HG02885 (cell line): ENCODE results near the gene MOB3C.

ENCODE experiments used
- ATAC-seq: cut with Tn5 transposase; IDR thresholded peaks from one replicate; pipeline ENCODE4 v1.9.1; 2021; ENCODE audit warnings: mild to moderate bottlenecking; ENCODE audit not compliant: unreplicated experiment, poor library complexity

MOB3C gene

DNA sequence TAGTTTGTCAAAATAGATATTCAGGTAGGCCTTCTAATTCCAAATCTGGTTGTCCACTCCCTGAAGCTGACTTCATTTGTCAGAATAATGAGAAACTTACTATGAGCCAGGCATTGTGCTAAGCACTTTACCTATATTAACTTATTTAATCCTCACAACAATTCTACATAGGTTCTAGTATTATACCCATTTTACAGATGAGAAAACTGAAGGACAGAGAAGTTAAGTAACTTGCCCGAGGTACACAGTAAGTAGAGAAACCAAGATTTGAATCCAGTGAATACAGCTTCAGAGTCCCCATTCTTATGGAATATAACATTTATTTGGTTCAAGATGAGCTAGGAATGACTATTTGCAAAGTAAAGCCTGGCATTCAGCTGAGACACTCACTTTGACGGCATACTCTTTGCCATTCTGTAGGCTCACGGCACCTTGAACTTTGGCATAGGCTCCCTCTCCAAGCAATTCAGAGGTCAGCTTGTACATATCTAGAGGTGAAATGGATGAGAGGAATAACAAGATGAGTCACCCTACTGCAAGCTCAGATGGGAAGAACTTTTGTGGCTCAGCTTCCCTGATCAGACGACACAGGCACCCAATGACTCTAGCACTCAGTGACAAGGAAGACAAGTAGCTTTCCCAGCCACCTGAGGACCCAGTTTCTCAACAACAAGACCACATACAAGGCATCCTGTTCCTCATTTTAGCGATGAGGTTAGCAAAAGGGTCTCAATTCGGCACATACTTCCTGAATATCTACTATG lies 36.3 kb downstream of the MOB3C start:
- no peak for ATAC-seq

DNA sequence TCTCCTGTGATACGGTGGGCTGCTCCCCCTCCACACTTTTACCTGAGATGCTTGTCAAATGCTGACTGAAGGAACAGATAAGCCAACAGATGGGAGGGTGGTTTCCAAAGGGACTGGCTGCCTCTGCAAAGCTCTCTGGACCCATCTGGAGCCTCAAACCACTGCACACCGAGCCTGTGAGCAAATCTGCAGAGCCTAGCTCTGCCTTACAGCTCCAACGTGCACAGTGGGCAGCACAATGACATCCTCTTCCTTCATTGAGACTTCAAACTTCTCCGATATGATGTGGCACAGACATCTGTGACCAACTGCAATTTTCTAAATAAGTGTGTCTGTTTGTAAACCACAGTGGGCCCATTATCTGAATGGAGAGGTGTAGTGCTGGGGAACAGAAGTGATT lies 38.9 kb downstream of the MOB3C start:
- ATAC-seq = no peak

DNA sequence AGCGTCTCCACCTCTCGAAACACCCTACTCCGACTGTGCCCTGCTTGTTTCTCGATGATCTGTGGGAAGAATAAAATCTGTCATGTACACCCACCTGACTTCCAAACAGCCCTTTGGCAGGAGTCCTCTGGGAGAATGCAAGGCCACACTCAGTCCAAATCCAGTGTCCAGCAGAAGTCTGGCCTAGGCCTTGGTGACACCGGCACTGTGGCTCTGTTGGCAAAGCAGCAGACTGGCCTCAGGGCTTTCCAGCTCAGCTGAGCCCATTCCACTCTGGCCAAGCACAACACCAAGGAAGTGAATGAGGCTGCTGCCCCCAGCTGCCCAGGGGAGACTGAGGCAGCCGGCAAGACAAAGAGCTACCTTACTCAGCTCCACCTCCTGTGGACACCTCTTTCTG lies 40.0 kb downstream of the MOB3C start:
- ATAC-seq = no peak

DNA sequence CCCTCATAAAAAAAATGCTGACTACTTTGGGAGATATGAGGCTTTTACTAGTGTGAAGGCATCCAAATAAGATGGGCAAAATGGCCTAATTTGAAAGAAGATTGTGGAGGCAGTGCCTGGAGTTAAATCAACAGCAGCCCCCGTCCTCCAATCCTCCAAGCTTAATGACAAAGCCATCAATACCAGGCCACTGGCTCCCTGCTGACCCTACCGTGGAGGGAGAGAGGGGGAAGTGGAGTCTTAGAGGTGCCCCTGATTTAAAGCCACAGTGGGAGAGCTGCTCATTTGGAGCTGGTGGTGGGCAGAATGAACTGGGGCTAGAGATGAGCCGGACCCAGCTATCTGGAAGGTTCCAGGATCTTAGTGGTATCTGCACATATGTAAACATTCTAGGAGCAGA lies 40.8 kb downstream of the MOB3C start:
- ATAC-seq = no peak

DNA sequence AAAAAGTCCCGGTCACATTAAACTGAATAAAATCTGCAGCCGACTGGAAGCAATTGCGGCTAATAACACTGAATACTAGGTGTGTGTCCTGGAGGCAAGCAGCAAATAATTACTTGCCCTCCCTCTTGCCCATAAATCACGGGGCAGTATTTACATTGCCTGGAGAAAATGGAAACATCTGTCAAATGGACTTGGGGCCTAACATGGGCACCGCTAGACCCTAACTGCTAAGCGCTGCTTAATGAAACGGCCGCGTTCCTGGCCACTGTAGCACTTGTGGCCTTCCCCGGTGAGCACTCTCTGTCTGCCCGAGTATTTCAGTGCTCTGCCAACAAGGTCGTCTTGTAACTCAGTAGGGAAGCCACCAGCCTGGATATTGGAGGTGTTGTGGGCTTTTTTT lies 41.3 kb downstream of the MOB3C start:
- ATAC-seq = no peak

DNA sequence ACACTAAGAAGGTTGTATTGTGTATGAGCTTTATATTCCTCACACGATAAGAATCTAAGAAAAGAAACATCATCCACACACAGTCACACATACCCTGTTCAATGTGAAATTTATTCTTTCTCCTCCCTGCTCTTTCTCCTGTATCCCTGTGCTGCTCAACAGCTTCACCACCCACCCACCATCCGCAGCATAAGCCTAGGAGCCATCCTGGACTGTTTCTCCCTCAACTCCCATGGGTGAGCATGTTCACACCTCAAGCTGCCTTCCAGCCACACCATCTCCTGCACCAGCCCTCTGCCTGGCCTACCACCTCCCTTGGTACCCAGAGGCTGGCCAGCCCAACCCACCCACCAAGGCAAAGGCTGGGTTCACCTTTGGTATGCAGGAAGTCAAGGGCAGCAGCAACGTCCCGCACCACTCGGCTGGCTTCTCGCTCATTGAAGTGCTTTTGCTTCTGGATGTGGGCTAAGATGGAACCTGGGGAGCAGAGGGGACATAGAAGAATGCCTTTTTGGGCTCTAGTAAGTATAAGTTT lies 44.9 kb downstream of the MOB3C start:
- no peak for ATAC-seq

DNA sequence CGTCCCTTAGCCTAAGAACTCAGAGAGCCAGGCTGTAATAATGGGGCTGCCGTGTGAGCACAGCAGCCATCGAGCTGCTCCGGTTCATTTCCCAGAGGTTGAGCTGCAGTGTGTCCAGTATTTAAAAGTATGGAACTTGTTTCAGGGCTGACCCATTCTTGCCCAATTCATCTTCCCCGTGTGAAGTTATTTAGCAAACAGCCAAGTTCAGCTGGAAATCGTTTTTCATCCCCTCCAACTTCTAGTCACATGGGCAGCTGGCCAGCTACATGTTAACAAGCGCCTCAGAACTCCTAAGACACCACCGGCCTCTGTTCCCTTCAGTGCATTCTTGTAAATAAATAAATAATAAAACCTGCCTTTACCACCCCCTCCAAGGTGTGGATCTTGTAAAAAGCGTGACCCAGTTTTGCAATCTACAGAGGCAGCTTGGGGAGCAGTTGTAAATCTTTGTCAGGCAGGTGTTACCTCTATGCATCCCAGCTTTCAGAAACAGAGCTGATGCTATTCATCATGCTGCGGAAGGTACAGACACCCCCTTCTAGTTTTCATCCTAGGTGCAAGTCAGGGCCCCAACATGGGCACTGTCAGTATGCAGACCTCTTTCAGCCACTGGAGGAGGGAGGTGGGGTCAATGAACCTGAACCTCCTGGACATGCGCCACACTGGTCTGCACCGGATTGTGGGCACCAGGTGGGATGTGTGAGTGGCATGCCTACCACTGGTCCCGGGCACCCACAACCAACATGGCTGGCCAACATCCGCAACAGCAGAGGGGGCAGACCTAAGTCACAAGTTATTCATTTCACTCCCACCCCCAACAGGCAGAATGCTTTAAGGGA lies 46.5 kb downstream of the MOB3C start:
- no peak for ATAC-seq

DNA sequence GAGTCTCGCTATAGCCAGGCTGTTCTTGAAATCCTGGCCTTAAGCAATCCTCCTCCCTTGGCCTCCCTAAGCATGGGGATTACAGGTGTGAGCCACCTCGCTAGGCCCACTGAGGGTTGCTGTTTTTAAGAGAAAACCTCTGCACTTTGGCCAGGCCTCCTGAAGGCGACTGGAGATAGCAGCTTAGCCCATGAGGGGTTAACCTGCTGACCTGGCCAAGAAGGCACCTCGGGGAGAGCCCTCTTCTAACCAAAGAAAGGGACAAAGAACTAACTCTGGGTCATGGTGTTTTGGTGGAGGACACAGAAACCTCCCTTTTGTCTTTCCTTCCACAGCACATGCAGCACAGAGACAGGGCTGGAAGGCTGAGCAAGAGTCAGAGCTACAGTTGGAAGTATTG lies 47.5 kb downstream of the MOB3C start:
- no peak for ATAC-seq

DNA sequence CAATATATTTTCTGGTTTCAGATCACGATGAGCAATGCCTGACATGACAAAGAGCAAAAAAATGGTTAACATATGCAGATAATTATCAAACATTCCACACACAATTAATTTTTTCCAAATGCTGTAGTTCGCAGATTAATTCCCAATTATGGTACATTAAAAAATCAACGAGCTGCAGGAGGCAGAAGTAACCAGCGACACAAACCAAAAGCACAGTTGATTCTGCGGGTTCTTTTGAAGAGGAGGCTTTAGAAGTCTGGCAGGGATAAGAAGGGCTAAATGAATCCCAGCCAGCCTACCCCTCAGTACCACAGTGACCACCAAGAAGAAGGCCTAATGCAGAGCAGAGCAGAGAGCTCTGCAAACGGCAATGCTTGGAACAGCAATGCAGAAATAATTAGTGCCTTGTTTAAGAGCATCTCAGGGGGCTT lies 48.1 kb downstream of the MOB3C start:
- no peak for ATAC-seq

DNA sequence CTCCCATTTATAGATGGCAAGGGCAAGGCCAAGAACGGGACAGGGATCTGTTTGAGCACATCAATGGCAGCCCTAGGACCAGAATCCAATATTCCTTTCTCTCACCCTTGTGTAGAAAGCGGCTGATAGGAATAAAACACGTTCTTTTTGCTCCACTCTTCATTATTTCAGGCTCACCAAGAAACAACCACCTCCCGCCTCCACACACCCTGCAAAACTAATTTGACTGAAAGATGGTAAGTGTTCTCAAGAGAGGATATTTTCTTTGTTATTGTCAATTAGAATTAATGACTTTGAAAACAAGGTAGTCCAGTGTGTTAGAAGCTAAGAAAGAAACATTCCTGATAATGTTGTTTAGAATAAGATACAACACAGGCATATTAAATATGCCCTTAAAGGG lies 53.3 kb downstream of the MOB3C start:
- ATAC-seq = no peak

DNA sequence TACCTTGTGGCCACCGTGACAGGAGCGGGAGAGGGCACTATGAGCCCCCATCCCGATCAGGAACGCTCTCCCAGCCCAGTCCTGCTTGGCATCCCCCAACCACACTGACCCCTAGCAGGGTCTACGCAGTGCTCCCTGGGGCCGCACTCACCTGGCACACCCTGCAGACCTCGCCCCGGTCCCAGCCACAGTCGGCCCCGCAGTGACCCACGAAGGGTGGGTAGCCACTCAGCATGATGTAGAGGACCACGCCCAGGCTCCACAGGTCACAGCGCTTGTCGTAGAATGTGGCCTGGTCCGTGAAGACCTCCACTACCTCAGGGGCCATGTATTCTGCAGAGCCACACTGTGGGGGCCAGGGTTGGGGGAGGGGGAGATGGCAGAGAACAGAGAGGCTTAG lies 54.1 kb downstream of the MOB3C start:
- no peak for ATAC-seq

DNA sequence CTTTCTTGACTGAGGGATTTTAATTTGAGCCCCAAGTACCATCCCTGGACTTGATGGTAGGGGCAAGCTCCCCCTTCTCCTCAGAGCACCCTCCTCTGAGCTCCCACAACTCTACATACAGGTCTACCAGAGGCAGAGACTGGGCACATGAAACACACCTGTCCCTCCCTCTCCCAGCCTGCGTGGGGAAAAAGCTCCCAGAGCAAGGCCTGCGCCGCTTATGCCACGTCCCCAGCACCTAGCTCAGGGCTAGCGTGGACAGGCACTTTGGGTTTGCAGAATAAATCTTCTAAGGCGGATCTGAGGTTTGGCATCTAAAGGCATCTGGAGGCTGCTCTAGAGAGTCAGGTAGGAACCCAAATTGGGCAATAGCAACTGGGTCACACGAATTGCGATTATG lies 57.6 kb downstream of the MOB3C start:
- ATAC-seq = no peak

DNA sequence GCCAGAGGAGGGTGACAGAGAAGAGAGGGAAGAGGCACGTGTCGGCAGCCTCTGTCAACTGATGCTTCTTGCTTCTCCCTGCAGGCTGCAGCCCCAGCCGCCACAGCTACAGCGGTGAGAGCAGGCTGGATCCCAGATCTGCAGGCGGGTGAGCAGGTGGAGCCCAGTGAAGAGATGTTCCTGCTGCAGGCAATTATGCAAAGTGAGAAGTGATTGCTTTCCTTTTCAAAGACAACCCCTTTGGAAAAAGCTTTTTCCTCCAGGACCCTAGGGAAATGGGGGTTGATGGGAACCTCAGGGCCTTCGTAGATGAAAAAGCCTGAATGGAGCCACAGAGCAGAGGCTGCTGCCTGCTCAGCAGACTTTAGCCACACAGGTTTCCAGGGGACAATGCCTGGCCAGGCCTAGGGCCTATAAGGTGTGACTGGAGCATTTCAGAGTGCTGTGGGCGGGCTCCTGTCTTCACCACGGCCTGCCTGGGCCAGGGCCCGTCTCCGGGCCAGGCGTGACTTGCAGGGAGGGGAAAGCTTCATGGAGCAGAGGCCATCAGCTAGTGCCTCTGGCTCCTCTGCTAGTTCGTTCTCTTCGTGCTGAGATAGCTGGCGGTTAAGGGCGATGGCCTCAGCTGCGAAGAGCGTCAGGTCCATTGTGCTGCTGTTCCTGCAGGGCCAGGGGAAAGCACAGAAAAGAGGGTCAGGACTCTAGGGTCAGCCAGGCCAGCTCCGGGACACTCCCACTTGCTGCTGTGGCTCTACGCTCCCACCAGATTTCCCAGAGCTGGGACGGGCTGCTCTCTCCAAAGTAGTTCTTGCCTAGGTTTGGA lies 58.3 kb downstream of the MOB3C start:
- no peak for ATAC-seq
